NCI-H226 (cell line): Measurements from ENCODE around the gene PRPF31.

Experiments used
- DNase-seq: peaks from one replicate; pipeline ENCODE4 v3.0.0-alpha.2; 2015

PRPF31 gene

DNA sequence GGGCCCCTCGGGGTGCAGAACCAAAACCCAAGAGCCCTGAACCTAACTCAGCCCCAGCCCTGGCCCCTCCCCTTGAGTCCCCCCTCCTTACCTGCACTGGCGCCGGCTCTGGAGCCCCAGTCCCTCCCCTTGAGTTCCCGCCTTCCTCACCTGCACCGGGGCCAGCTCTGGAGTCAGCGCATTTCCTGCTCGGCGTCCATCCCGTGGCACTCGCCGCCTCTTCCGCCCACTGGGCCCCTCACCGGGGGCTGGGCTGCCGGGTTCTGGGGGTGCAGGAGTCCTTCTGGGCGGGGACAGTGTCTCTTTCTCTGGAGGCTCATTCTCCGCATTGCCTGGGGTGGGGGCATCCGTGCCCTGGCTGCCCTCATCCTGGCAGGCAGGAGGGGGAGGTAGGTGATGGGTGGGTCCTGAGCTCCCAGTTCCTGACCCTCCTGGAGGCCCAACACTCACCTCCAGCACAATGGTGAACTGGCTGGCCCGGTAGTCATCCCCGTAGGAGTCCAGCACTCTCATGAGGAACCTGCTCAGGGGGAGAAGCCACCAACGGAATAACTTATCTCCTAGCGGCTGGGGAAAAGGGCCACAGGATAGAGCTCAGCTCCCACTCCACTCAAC is 7.6 kb upstream of the PRPF31 start:
- DNase-seq: no peak

DNA sequence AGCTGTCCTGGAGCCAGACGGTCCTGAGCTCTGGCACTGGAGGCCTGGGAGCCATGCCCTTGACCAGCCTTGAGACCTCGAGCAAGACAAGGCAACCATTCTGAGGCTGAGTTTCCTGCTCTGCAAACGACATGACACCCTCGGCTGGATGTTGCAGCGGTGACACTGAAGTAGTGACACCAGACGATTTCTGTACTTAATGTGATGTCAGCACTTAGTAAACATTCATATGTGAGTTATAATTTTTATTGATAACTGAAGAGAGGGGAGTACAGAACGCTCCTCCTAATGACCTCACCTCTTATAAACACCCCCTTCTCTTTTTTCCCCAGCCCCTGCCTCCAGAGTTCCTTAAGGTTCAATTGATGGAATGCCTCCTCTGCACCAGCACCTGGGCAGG is 7.1 kb upstream of the PRPF31 start:
- no peak for DNase-seq

DNA sequence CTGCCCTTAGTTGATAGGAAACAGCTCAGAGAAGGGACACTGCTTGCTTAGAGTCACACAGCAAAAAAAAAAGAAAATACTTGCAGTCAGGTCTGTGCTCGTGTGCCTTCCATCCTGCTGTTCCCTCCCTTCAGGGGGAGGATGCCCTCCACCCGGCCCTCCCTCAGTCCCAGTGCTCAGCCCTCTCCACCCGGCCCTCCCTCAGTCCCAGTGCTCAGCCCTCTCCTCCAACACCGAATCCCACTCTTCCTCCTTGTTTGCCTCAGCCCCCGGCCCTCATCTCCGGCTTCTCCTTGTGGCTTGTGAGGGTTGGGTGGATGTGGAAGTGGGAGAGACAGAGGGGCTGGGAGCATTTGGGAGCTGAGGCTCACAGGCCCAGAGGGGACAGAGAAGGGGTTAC is 5.9 kb upstream of the PRPF31 start:
- DNase-seq: no peak

DNA sequence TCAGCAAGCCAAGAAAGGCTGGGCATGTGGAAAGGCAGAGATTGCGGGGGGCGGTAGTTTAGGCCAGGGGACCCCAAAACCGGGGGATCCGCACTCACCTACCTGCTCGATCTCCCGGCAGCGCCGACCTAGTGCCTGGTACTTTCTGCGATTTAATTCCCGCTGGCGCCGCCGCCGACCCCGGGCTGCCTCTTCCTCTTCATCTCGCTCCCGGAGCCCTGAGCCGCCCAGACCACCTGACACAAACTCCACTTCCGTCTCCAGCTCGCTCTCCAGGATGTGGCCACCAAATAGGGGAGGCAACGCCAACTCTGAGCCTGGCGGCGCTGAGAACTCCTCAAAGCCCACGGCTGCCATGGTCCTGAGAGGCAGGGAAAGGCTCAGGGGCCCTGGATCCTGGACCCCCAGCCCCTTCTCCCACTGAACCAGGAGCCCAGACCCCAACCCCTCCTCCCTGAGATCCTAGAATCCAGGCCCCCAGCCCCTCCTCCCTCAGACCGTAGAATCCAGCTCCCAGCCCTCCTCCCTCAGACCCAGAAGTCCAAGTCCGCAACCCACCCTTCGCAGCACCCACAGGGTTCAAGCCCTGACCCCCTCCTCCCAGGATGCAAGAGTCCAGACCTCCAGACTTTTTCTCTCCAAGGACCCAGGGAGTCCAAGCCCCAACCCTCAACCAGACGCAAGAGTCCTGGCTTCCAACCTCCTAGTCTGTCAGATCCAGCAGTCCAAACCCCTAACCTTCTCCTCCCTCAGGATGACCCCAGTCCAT is 1.0 kb upstream of the PRPF31 start:
- DNase-seq: no peak

DNA sequence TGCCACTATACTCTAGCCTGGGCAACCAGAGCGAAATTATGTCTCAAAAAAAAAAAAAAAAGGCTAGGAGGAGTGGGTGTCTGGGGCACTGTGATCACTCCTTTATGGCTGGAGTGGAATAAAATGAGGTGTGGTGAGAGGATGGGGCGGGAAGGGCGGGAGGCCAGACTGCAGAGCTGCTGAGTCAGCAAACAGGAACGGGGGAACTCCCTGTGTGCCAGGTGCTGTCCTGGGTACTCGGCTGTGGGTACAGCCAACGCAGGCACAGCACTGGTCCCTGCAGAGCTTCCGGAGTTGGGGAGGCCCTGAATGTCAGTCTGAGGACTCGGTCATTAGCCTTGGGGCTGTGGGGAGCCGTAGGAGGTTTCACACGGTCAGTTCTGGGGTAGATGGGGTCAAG is 5.7 kb downstream of the PRPF31 start:
- no peak for DNase-seq

DNA sequence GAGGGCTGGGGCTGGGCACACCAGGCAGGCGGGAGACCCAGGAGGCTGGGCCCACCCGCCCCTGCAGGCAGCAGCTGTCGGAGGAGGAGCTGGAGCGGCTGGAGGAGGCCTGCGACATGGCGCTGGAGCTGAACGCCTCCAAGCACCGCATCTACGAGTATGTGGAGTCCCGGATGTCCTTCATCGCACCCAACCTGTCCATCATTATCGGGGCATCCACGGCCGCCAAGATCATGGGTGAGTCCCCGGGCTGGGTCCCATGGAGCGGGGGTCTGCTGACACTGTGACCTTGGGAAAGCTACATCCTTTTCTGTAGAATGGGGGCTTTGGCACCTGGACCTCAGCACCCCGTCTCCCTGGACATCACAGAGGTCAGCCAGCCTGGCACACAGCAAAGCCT is 8.1 kb downstream of the PRPF31 start:
- DNase-seq: no peak

DNA sequence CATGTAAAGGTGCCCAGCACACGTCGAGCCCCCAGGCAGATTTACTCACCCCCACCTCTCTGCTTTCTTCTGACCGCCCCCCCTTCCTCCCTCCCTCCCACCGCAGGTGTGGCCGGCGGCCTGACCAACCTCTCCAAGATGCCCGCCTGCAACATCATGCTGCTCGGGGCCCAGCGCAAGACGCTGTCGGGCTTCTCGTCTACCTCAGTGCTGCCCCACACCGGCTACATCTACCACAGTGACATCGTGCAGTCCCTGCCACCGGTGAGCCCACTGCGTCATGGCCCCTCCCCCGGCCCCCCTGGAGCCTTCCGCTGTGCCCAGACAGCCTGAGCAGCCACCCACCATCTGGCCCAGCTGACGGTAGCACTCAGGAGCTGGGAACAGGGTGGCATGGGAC is 8.8 kb downstream of the PRPF31 start:
- no peak for DNase-seq

DNA sequence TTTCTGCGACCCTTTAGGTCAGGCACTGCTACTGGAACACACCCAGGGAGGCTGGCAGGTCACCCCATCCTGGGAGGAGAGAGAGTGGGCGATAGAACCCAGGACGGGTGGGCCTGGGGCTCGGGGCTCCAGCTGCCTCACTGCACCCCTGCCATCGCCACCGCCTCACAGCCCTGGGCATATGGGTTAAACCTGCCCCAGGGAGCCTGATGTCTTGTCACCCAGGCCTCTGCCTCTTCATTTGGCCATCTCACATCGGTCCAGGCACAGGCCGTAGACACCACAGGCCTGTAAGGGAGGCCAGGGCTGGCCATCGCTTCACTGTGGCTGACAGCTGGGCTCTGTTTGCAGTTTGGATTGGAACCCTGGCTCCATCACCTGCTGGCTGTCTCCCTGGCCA is 10.2 kb downstream of the PRPF31 start:
- no peak for DNase-seq

DNA sequence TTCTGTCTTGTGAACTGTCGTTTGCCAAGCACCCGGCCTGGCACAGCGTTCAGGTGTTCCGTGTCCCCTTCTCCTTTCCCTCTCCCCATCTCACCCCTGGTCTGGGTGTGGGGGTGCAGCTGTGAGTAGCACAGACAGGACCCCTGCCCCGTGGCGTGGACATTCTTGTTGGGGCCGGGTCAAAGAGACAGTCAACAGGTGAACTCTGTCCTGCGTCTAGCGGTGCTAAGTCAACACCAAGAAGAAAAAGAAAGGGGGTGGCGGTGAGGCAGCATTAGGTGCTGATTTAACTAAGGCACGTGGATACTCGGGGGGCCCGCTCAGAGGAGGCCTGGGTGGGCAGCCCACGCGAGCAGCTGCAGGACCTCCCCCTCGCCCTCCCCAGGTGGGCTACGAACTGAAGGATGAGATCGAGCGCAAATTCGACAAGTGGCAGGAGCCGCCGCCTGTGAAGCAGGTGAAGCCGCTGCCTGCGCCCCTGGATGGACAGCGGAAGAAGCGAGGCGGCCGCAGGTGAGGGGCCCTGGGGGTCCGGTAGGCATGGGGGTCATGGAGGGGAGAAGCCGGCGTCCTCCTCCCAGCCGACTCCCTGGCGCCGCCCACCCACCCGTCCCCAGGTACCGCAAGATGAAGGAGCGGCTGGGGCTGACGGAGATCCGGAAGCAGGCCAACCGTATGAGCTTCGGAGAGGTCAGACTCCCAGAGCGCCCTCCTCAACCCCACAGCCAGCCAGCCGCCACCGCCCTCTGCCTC is 12.3 kb downstream of the PRPF31 start:
- no peak for DNase-seq

DNA sequence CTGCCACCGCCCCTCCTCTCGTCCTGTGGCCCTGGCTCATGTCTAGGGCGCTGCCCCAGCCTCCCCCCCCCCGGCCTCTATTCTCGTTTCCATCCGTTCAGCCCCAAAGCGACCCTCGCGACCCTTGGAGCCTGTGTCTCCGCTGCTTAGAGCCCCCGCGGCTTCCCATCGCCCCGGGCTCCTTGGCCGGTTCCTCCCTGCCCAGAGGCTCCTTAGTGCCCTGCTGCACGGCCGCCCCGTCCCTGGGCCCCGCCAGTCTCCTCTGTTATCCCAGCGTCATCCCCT is 12.8 kb downstream of the PRPF31 start:
- no peak for DNase-seq

DNA sequence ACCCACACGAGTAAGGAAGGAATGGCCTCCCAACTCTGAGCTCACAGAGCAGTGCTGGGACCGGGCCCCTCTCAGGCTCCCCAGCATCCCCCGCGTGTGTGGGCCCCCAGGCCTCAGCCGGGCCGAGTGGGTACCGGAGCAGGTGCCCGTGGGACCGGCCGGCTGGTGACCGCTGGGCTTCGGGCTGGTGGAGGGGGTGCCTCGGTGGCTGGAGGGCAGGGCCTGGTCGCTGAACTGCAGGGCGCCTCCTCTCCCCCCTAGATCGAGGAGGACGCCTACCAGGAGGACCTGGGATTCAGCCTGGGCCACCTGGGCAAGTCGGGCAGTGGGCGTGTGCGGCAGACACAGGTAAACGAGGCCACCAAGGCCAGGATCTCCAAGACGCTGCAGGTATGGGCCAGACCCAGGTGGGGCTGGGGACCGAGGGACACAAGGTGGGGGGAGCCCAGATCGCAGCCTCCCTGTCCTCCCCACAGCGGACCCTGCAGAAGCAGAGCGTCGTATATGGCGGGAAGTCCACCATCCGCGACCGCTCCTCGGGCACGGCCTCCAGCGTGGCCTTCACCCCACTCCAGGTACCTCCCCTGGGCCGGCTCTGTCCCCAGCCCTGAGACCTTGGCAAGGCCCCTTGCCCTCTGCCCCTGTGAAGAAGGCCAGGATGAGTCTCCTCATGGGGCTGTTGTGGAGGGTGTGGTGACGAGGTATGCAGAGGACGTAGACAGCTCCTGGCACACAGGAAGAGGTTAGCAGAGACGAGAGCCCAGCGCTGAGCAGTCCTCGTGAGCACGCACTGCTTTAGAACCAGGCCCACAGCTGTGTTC is 13.5 kb downstream of the PRPF31 start:
- no peak for DNase-seq

DNA sequence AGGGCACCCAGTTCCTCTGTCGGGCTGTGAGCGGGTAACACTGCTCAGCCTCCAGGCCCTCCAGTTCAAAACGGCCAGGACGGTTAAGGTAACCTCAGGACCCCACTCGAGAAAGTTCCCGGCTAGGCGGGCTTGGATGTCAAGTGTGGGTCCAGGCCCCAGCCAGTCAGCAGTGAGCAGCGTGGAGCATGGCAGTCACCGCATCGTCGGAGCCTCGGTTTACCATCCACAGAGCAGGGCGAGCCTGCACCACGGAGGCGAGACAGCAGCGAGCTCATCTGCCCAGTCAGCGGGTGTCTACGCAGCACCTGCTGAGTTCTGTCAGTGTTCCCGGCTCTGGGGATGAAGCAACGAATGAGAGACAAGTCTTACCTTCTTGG is 14.1 kb downstream of the PRPF31 start:
- DNase-seq: no peak

DNA sequence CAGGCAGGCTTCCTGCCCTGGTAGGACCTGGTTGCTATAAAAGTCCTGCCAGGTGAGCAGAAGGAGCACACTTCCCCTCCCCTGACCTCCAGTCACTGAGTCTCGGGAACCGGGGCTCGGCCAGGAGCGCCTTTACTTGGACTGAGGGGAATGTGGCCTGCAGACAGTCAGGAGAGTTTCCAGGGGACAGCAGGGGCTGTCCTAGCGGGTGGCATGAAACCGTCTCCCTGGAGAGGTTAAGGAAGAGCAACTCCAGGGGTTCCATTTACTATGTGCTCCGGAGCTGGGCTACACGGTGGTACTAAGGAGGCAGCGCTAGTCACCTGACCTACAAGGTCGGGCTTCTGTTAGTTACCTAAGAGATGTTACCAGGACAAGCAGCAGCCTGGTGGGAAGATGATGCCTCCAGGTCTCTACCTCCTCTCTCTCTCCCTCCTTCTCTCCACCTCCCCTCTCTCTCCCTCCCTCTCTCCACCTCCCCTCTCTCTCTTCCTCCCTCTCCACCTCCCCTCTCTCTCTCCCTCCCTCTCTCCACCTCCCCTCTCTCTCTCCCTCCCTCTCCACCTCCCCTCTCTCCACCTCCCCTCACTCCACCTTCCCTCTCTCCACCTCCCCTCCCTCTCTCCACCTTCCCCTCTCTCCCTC is 17.9 kb downstream of the PRPF31 start:
- no peak for DNase-seq

DNA sequence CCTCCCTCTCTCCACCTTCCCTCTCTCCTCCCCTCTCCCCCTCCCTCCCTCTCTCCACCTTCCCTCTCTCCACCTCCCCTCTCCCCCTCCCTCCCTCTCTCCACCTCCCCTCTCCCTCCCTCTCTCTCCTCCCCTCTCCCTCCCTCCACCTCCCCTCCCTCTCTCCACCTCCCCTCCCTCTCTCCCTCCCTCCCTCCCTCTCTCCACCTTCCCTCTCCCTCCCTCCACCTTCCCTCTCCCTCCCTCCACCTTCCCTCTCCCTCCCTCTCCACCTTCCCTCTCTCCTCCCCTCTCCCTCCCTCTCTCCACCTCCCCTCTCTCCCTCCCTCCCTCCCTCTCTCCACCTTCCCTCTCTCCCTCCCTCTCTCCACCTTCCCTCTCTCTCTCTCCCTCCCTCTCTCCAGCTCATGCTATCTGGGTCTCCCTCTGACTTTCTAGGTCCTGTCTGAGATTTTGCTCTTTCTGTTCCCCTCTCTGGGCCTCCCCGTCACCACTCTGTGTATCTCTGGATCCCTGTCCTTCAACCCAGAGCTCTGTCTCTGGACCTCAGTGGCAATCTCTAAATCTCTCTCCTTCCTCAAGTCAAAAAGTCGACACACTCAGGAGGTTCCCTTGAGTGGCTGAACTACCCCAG is 18.5 kb downstream of the PRPF31 start:
- no peak for DNase-seq

DNA sequence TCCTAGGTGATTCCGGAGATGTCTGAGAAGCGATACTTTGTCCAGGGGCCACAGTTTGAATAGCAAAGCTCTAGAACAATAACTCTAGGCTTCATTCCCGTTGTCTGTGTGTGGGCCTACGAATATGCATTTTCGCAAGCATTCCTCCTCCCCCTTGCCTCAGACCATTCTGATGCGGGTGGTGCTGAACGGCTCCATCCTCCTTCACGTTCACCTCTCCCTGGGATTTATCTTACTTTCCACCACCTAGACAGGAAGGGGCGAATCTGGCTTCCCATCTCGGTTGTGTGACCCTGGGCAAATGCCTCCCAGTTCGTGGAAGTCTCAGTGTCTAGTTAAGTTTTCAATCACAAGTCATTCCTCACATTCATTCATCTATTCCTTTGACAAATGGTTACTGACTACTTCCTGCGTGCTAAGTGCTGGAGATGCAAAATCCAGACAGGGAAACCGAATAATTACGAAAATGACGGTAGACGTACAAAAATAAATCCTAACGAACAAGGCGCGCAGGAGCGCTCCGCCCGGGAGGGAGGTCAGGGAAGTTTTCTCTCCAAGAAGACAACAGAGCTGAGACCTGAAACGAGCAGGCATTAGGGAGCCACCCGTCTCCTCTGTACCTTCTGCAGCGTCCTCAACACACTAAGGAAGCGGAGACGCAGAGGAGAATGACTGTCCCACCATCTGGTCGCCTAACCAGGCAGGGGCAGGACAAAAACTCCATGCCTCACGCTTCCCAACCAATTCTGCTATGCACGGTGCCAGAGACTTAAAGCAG is 20.7 kb downstream of the PRPF31 start:
- no peak for DNase-seq

DNA sequence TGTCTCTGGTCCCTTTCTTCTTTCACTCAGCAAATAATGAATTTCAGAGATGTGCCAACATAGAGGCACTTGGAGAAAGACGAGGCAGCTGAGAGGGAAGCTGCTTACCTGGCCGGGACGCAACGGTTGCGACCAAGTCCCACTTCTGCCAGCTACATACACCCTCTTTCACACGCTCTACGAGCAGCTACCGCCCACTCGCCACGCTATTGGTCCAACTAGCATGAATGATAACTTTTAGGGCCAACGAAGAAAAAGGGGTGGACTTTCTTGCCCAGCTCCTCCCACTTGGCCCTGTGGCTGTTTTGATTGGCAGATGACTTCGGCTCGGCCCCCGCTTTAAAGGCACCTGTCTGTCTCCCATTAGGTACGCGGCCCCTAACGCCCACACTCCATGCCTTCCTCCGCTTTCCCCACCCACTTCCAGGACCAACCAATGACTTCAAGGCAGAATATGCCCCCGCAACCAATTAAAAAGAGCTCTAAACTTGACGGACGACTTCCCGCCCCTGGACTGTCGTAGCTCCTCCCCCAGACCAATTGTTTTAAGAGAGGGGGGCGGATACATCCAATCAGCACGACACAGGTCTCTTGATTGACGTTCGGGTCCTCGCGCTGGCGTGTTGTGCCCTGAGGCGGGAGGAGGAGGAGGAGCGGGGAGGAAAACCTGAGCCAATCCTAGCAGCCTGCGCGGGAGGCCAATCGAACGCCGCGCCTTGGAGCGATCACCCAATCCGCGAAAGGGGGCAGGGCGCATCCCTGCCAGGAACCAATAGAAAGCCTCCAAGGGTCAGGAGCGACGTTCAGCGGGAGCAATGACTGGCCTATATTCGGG is 21.5 kb downstream of the PRPF31 start:
- peak; percentile 100 for DNase-seq

DNA sequence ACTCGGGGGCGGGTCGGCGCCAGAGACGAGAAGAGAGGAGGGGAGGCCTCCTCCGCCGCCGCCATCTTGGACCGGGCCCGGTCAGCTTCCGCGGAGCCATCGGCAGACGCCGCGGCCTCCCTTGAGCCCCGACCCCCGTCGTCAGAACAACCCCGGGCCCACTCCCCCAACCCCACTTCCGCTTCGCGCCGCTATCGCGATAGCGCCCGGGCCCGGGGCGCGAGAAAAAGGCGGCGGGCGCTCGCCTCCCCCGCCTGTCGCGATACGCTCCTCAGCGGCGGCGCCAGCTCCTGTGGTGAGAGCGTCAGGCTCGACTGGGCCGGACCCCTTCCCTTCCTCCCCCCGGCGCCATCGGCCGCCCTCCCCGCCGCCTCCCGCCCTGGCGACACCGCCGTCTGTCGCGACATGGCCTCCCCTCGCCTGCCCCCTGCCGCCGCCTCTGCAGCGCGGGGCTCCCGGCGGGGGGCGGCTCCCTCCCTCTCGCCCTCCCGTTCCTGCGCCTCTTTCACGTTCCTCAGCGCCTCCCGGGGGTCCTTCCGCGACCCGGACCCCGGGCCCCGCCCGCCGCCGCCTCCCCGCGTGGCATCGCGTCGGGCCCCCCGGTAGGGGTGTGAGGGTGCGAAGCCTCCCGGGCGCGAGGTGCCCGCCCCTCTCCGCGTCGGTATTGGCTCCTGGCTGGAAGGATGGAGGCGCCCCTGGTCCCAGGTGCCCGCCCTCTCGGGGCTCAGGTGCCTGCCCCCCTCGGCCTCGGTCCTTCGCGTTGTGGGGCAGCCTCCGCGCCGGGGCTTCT is 22.3 kb downstream of the PRPF31 start, which contains the start of gene CNOT3:
Gene CNOT3, plus strand, starts transcription at position 64 of the 790 bp plus-strand sequence. CDS start 5,217 bp downstream, outside the sequence.
- DNase-seq: no peak

DNA sequence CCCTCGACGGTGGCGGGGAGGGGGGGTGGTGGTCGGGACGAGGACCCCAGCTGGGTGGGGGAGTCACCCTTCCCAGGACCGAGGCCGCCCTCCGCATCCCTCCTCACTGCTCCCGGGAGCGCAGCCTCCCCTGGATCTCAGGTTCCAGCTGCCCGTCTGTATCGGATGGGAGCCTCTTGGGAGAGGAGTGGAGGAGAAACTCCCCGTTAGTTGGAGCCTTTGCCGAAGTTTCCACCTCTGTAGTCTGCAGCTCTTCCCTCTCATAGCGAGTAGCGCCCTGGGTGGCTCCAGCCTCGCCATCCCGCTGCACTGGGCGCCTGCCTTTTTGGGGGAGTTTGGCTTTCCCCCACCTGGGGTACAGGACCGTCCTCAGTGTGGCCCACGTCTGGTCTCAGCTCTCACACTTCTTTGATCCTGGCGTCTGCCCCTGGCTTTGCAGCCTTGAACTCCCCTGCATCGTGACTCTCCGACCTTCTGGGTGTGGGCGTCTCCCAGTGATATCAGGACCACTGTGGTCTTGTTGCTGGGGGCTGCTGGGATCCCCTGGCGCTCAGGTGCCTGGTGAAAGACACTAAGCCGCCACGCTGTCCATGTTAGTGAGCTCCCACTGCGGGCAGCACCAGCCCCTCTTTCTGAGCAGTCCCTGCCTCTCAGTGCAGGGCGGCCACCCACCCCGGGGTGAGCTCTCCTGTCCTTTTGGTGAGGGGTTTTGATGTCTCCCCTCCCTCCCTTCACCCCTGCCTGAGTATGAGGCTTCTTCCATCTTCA is 23.1 kb downstream of the PRPF31 start:
- no peak for DNase-seq

DNA sequence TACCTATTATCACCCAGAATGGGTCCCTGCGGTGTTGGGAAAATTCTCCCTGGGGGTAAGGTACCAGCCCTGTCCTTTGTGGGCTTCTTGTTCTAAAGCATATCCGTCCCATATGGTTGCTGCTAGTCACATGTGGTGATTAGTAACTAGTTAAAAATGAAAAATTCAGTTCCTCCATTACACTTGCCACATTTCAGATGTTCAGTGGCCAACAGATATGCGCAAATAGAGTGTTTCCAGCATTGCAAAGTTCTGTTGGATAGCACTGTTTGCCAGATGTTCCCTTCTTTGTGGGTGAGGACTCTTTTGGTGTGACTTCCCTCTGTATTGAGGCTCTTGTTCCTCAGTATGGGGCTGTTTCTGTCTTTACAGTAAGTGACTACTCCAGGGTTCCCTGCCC is 25.8 kb downstream of the PRPF31 start:
- DNase-seq: no peak
